HepG2 (cell line): ENCODE results near the gene GNB3. TPM values are rescaled to one million over a fixed set of nuclear protein-coding genes. Genes with fewer than 3 reads are reported as not detected.

Experiments
- CC2D1A ChIP-seq: sonication (generic); formaldehyde crosslinking; IDR thresholded peaks from 2 replicates; pipeline ENCODE4 v1.8.1; 2023; ENCODE audit warnings: mild to moderate bottlenecking, missing genetic modification reagents
- CCAR2 ChIP-seq: fragments of 200-400 bp; formaldehyde crosslinking; optimal IDR thresholded peaks from 2 replicates; pipeline ENCODE3; 2018; ENCODE audit warnings: low read depth, mild to moderate bottlenecking, low read length, moderate library complexity
- DBP ChIP-seq: sonication (generic); formaldehyde crosslinking; IDR thresholded peaks from 2 replicates; pipeline ENCODE4 v1.4.0; 2020; ENCODE audit warnings: missing genetic modification reagents; ENCODE audit errors: not compliant biosample characterization
- DMAP1 ChIP-seq: IDR thresholded peaks from 2 replicates; pipeline ENCODE4 v1.6.1; 2016
- ETV6 ChIP-seq: sonication (generic); formaldehyde crosslinking; conservative IDR thresholded peaks from 2 replicates; pipeline ENCODE4 v1.4.0; 2020; ENCODE audit warnings: missing genetic modification reagents
- FOXJ3 ChIP-seq: sonication (generic); formaldehyde crosslinking; IDR thresholded peaks from 2 replicates; pipeline ENCODE4 v1.4.0; 2020; ENCODE audit warnings: missing genetic modification reagents, mild to moderate bottlenecking, borderline replicate concordance
- IKZF1 ChIP-seq: fragments of 450-650 bp; IDR thresholded peaks from 2 replicates; pipeline ENCODE4 v1.7.1; 2016
- MATR3 ChIP-seq: sonication (generic); formaldehyde crosslinking; IDR thresholded peaks from 2 replicates; pipeline ENCODE4 v1.4.0; 2020; ENCODE audit warnings: missing genetic modification reagents
- POLR2A ChIP-seq, 2 experiments: IDR thresholded peaks; 2 replicates each; pipeline ENCODE4 v1.6.1; 2011; ENCODE audit warnings: low read depth in 2 of 2, low read length in 2 of 2, mild to moderate bottlenecking in 1 of 2, moderate library complexity in 1 of 2; ENCODE audit not compliant: insufficient read depth in 1 of 2
- RBAK ChIP-seq: sonication (generic); formaldehyde crosslinking; IDR thresholded peaks from 2 replicates; pipeline ENCODE4 v1.5.1; 2020; ENCODE audit warnings: mild to moderate bottlenecking, missing genetic modification reagents
- RELA ChIP-seq: sonication (generic); formaldehyde crosslinking; IDR thresholded peaks from 2 replicates; pipeline ENCODE4 v1.4.0; 2020; ENCODE audit warnings: missing genetic modification reagents
- SNRNP70 ChIP-seq: fragments of 200-400 bp; formaldehyde crosslinking; IDR thresholded peaks from 2 replicates; pipeline ENCODE4 v1.6.1; 2017; ENCODE audit warnings: mild to moderate bottlenecking, low read depth, low read length, moderate library complexity
- ZBTB34 ChIP-seq: sonication (generic); formaldehyde crosslinking; IDR thresholded peaks from 2 replicates; pipeline ENCODE4 v1.8.0; 2022; ENCODE audit warnings: mild to moderate bottlenecking, missing genetic modification reagents
- ZMAT3 ChIP-seq: sonication (generic); formaldehyde crosslinking; conservative IDR thresholded peaks from 2 replicates; pipeline ENCODE4 v1.7.0; 2021; ENCODE audit warnings: missing genetic modification reagents
- ZNF10 ChIP-seq: sonication (generic); formaldehyde crosslinking; IDR thresholded peaks from 2 replicates; pipeline ENCODE4 v1.4.0; 2020; ENCODE audit warnings: mild to moderate bottlenecking, low read depth, missing genetic modification reagents, borderline replicate concordance
- ZNF136 ChIP-seq: sonication (generic); formaldehyde crosslinking; IDR thresholded peaks from 2 replicates; pipeline ENCODE4 v1.8.1; 2022; ENCODE audit warnings: low read depth, mild to moderate bottlenecking, moderate library complexity, missing genetic modification reagents
- ZNF34 ChIP-seq: sonication (generic); formaldehyde crosslinking; IDR thresholded peaks from 2 replicates; pipeline ENCODE4 v1.4.0; 2020; ENCODE audit warnings: mild to moderate bottlenecking, missing genetic modification reagents, borderline replicate concordance
- ZNF451 ChIP-seq: sonication (generic); formaldehyde crosslinking; IDR thresholded peaks from 2 replicates; pipeline ENCODE4 v1.5.0; 2020; ENCODE audit warnings: mild to moderate bottlenecking, missing genetic modification reagents
- ZNF703 ChIP-seq: sonication (generic); formaldehyde crosslinking; IDR thresholded peaks from 2 replicates; pipeline ENCODE4 v1.5.1; 2020; ENCODE audit warnings: missing genetic modification reagents, mild to moderate bottlenecking, moderate library complexity, borderline replicate concordance
- ZNF878 ChIP-seq: sonication (generic); formaldehyde crosslinking; IDR thresholded peaks from 2 replicates; pipeline ENCODE4 v1.8.1; 2023; ENCODE audit warnings: mild to moderate bottlenecking, missing genetic modification reagents, moderate library complexity
- ZSCAN31 ChIP-seq: sonication (generic); formaldehyde crosslinking; IDR thresholded peaks from 2 replicates; pipeline ENCODE4 v1.5.0; 2020; ENCODE audit warnings: low read depth, mild to moderate bottlenecking, missing genetic modification reagents
- polyA plus RNA-seq, 8 experiments: library from polyadenylated mRNA; depleted of rRNA in 3 of 8; stranded (reverse) in 7 of 8; unstranded in 1 of 8; fragments of >200 nt; fragmentation: Illumina TruSeq in 4 of 8; extraction: Trizol in 4 of 8; gene quantifications; 2 replicates each; pipeline versions ENCODE4 v1.2.1 to v1.2.3, GENCODE V29; 2011 to 2016; ENCODE audit warnings: low read depth in 4 of 8, missing spikeins in 1 of 8, mixed read lengths in 1 of 8; ENCODE audit not compliant: insufficient read depth in 1 of 8
- total RNA-seq, 5 experiments: library from RNA; depleted of rRNA; stranded (reverse); fragments of >200 nt; fragmentation: Illumina TruSeq; extraction: Trizol; gene quantifications; 2 replicates each; pipeline ENCODE4 v1.2.3, GENCODE V29; 2016; ENCODE audit warnings: low read depth in 1 of 5
- TF ChIP-seq, protein P1 (sequence below): conservative IDR thresholded peaks from 2 replicates; pipeline ENCODE4 v1.6.1; 2018; ENCODE audit warnings: missing genetic modification reagents
- TF ChIP-seq, protein P2 (sequence below): IDR thresholded peaks from 2 replicates; pipeline ENCODE4 v1.6.1; 2016; ENCODE audit warnings: missing compliant biosample characterization, missing genetic modification reagents, borderline replicate concordance
- TF ChIP-seq, protein P3 (sequence below): sonication (generic); formaldehyde crosslinking; IDR thresholded peaks from 2 replicates; pipeline ENCODE4 v1.8.1; 2022; ENCODE audit warnings: low read depth, mild to moderate bottlenecking, missing genetic modification reagents

Gene GNB3
- total and polyA plus RNA-seq, 2 of the 13 experiments (the other 11 are each of a cell fraction or from before 2014, with no cell fraction given): 1.3 to 3.6 TPM

DNA sequence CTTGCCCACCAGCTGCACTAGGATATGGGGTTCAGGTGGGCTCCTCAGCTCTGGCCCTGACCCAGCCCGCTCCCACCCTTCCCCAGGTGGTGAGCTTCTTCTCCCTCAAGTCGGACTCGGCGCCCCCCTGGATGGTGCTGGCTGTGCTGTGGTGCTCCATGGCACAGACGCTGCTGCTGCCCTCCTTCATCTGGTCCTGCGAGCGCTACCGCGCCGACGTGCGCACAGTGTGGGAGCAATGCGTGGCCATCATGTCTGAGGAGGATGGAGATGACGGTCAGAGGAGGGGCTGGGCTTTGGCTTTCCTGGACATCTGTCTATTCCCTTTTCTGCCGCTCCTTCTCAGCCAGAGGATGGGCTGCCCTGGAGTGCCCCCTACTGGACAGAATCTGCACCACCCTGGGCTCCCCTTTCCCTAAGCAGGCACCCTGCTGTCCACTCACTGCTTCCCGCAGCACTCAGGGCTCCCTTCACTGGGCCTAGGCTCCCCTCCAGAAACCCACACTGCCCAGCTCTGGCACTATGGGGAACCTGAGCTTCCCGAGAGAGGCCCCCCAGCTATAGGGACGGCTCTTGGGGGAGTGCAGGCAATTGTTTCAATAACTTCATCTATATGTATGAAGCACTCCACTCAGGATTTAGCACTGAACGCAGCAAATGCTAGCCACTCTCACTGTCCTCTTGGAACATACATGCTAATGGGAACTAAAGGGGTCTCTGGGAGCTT, 15.2 kb upstream of the GNB3 start (continued):
- TF ChIP-seq, protein P1, sequence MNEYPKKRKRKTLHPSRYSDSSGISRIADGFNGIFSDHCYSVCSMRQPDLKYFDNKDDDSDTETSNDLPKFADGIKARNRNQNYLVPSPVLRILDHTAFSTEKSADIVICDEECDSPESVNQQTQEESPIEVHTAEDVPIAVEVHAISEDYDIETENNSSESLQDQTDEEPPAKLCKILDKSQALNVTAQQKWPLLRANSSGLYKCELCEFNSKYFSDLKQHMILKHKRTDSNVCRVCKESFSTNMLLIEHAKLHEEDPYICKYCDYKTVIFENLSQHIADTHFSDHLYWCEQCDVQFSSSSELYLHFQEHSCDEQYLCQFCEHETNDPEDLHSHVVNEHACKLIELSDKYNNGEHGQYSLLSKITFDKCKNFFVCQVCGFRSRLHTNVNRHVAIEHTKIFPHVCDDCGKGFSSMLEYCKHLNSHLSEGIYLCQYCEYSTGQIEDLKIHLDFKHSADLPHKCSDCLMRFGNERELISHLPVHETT (CRISPR knock-in tag): no peak
- no peak for TF ChIP-seq ZNF878 (CRISPR knock-in tag)
- TF ChIP-seq, protein P2, sequence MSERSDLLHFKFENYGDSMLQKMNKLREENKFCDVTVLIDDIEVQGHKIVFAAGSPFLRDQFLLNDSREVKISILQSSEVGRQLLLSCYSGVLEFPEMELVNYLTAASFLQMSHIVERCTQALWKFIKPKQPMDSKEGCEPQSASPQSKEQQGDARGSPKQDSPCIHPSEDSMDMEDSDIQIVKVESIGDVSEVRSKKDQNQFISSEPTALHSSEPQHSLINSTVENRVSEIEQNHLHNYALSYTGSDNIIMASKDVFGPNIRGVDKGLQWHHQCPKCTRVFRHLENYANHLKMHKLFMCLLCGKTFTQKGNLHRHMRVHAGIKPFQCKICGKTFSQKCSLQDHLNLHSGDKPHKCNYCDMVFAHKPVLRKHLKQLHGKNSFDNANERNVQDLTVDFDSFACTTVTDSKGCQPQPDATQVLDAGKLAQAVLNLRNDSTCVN (CRISPR knock-in tag): no peak
- TF ChIP-seq ZSCAN31 (CRISPR knock-in tag): no peak
- no peak for TF ChIP-seq SNRNP70
- no peak for TF ChIP-seq RELA (CRISPR knock-in tag)
- no peak for TF ChIP-seq ETV6 (CRISPR knock-in tag)
- no peak for TF ChIP-seq DBP (CRISPR knock-in tag)
- TF ChIP-seq ZNF703 (CRISPR knock-in tag): no peak
- TF ChIP-seq FOXJ3 (CRISPR knock-in tag): no peak
- TF ChIP-seq DMAP1 (CRISPR knock-in tag): no peak
- TF ChIP-seq ZMAT3 (CRISPR knock-in tag): no peak
- TF ChIP-seq CCAR2: no peak
- TF ChIP-seq IKZF1: no peak
- TF ChIP-seq ZNF10 (CRISPR knock-in tag): no peak
- TF ChIP-seq ZNF136: no peak
- TF ChIP-seq CC2D1A (CRISPR knock-in tag): no peak
- no peak for TF ChIP-seq POLR2A (IDR thresholded peaks at IDR 0.05; ENCODE audit: insufficient read depth in 1 of 2, low read depth in 2 of 2, low read length in 2 of 2)
- TF ChIP-seq MATR3 (CRISPR knock-in tag): no peak
- no peak for TF ChIP-seq ZNF451 (CRISPR knock-in tag)
- no peak for TF ChIP-seq RBAK (CRISPR knock-in tag)
- TF ChIP-seq, protein P3, sequence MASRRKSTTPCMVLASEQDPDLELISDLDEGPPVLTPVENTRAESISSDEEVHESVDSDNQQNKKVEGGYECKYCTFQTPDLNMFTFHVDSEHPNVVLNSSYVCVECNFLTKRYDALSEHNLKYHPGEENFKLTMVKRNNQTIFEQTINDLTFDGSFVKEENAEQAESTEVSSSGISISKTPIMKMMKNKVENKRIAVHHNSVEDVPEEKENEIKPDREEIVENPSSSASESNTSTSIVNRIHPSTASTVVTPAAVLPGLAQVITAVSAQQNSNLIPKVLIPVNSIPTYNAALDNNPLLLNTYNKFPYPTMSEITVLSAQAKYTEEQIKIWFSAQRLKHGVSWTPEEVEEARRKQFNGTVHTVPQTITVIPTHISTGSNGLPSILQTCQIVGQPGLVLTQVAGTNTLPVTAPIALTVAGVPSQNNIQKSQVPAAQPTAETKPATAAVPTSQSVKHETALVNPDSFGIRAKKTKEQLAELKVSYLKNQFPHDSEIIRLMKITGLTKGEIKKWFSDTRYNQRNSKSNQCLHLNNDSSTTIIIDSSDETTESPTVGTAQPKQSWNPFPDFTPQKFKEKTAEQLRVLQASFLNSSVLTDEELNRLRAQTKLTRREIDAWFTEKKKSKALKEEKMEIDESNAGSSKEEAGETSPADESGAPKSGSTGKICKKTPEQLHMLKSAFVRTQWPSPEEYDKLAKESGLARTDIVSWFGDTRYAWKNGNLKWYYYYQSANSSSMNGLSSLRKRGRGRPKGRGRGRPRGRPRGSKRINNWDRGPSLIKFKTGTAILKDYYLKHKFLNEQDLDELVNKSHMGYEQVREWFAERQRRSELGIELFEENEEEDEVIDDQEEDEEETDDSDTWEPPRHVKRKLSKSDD (CRISPR knock-in tag): no peak
- no peak for TF ChIP-seq ZNF34 (CRISPR knock-in tag)
- TF ChIP-seq ZBTB34 (CRISPR knock-in tag): no peak
